Measurements from ENCODE around the gene MTCH1. TPM values are rescaled to one million over a fixed set of nuclear protein-coding genes. Genes with fewer than 3 reads are reported as not detected.

Gene MTCH1
- total and polyA plus RNA-seq, 10 of the 15 experiments (the other 5 are each of a cell fraction or from before 2014, with no cell fraction given) = 7.2 to 128 (median 85.2) TPM

GRCh38 chr6:36985417-36985807 lies 584 bp downstream of the MTCH1 start:
- H3K79me2 ChIP-seq (ENCODE audit: control insufficient read depth, insufficient read depth, low read length) = peaks cover 57% of the 10 kb centered on the region
- DNase-seq (ENCODE audit: low read depth, low spot score) (no peak), FAIRE-seq (no peak), ATAC-seq (no peak)
- peaks cover 9% of the 10 kb centered on the region for H3K4me1 ChIP-seq (ENCODE audit: control insufficient read depth, insufficient read depth, low read length)
- no peaks in the 10 kb centered on the region for H3K9me3 ChIP-seq (replicated peaks; ENCODE audit: control insufficient read depth, insufficient read depth, low read length)
- in situ Hi-C loops (cut with MboI) (no loop called here), intact Hi-C loops (cut with micrococcal nuclease; ENCODE audit: unreplicated experiment) (no loop called here)
- H3K9ac ChIP-seq (ENCODE audit: control insufficient read depth, insufficient read depth, low read length) = peak overlapping the region; percentile 94
- peaks cover 2 to 8% of the 10 kb centered on the region in 2 experiments; a peak in 3 of 4 replicates for H3K36me3 ChIP-seq (ENCODE audit: control insufficient read depth in 2 of 2, insufficient read depth in 2 of 2, low read length in 1 of 2)
- H3K27me3 ChIP-seq (replicated peaks in 1 of 2; ENCODE audit: control insufficient read depth in 2 of 2, insufficient read depth in 2 of 2, low read length in 1 of 2) = no peaks in the 10 kb centered on the region; a peak in 1 of 4 replicates
- H3K27ac ChIP-seq (ENCODE audit: control insufficient read depth, insufficient read depth) = peak overlapping the region; percentile 90
- H3K4me3 ChIP-seq = peak overlapping the region; percentile 93
- H4K20me1 ChIP-seq (ENCODE audit: control insufficient read depth, insufficient read depth) = peaks cover 7% of the 10 kb centered on the region
- WGBS (ENCODE audit: insufficient coverage, insufficient replicate concordance, low lambda C conversion rate, missing lambda C conversion rate) = 0% methylated on average over 6 of the region's 15 CpGs
- ChIA-PET POLR2A (interaction anchor here (1.0 to 4.9 kb wide), 9 partner anchors 16 to 272 kb away, joined by 3 to 74 read pairs (median 6); partner anchors contain the start of genes C6orf89, FGD2 and TBC1D22B), CTCF (interaction anchor here (0.6 to 1.4 kb wide), 10 partner anchors 11 to 399 kb away, joined by 3 to 10 read pairs (median 4); partner anchors contain the start of gene C6orf89), SMC1A (ENCODE audit: uncharacterized antibody, unreplicated experiment) (interaction anchor here (0.8 to 5.0 kb wide), 6 partner anchors 14 to 100 kb away, joined by 3 to 32 read pairs (median 4); partner anchors contain the start of gene C6orf89), RAD21 (ENCODE audit: unreplicated experiment) (interaction anchor here (0.7 to 3.7 kb wide), 7 partner anchors 17 to 580 kb away, joined by 3 to 42 read pairs (median 6); partner anchors contain the start of genes C6orf89 and FGD2)
- no peak overlapping the region for H2AFZ ChIP-seq (ENCODE audit: control insufficient read depth, low read depth, low read length)
- no TSS peak for BruUV-seq (replicated peaks)
- TF ChIP-seq MLLT1 (IDR thresholded peaks at IDR 0.05) (peak; percentile 37; the same call in 1 of the 2 replicates), ZBED1 (IDR thresholded peaks at IDR 0.05; ENCODE audit: borderline replicate concordance) (no peak)
- peak overlapping the region; percentile 85 for H3K4me2 ChIP-seq (ENCODE audit: control insufficient read depth, insufficient read depth)
